Measurements from ENCODE around the gene SRP9.
"Not testable (repeated sequence)": the region's sequence is repeated elsewhere in the genome, so short reads cannot be mapped to it uniquely, and the experiment has no call there.

Gene SRP9

DNA sequence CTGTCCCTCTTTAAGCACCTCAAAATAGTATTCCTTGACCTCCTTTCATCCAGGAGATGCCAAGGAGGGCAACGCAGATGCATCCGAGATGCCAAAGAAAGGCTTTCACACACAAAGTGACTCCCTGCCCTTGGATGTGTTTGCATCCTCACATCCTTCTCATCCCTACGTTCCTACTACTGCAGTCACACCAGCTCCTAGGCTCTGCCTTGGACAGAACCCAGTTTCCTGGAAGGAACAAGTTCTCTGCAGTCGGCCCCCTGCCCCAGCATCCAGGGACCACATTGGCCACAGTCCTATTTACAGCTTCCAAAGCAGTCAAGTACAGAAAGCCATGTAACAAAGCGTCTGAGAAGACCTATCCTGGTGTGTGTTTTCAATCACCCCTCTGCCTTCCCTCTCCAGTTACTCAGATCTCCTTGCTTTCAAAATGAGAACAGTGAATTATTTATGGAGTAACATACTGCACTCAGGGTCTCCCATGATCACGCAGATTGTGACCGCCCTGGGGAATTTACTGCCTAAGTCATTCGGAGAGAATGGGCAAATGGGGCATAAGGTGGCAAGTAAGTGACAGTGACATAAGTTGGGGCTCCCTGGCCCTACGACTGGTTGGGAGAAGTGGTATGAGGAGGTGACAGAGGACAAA is 21.8 kb upstream of the SRP9 start:
- no peak overlapping the region for H2AFZ ChIP-seq (ENCODE audit: low read depth, low read length)
- no peak overlapping the region for H3K4me2 ChIP-seq (ENCODE audit: insufficient read depth, low read length)

DNA sequence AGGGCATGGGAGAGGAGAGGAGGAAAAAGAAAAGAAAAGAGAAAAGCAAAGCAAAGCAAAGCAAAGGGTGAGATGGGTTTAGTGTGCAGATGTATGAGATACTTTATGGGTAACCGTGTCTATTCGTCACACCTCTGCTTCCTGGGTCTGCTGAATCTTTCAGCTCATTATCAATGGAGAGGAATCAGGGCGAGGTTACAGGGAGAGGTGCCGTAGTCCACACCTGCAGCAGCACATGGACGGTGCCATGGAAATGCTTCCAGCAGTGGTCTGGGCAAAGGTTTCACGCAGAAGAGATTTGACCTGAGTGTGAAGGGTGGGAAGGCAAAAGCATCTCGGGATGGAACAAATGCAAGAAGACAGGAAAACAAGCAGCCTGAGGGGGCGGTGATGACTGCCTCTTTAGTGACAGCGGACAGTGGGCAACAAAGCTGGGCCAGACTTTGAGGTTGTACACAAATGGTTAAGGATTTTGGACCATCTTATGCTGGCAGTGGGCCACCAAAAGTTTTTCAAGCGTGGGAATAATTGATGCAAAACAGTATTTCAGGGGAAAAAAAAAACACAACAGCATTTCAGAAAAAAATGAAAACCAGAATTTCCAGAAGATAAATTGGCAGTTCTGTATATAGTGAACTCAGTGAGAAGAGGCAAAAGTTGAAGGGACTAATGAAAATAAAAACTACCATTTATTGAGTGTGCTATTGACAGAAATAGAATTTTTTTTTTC is 19.5 kb upstream of the SRP9 start:
- H3K4me3 ChIP-seq (ENCODE audit: low read depth in 1 of 2, low read length in 2 of 2) = no peak overlapping the region
- TF ChIP-seq, protein P1, sequence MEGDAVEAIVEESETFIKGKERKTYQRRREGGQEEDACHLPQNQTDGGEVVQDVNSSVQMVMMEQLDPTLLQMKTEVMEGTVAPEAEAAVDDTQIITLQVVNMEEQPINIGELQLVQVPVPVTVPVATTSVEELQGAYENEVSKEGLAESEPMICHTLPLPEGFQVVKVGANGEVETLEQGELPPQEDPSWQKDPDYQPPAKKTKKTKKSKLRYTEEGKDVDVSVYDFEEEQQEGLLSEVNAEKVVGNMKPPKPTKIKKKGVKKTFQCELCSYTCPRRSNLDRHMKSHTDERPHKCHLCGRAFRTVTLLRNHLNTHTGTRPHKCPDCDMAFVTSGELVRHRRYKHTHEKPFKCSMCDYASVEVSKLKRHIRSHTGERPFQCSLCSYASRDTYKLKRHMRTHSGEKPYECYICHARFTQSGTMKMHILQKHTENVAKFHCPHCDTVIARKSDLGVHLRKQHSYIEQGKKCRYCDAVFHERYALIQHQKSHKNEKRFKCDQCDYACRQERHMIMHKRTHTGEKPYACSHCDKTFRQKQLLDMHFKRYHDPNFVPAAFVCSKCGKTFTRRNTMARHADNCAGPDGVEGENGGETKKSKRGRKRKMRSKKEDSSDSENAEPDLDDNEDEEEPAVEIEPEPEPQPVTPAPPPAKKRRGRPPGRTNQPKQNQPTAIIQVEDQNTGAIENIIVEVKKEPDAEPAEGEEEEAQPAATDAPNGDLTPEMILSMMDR (IDR thresholded peaks at IDR 0.05; ENCODE audit: borderline replicate concordance, extremely low read depth, low read length, poor library complexity, severe bottlenecking) = no peak
- no peak for TF ChIP-seq EZH2 (IDR thresholded peaks at IDR 0.05; ENCODE audit: borderline replicate concordance, low read depth, low read length, severe bottlenecking)
- peaks cover 3% of the 10 kb centered on the region for H3K27me3 ChIP-seq (ENCODE audit: insufficient read depth, low read length, poor library complexity)
- no peak overlapping the region for H2AFZ ChIP-seq (ENCODE audit: low read depth, low read length)
- no peaks in the 10 kb centered on the region for H3K36me3 ChIP-seq (ENCODE audit: insufficient read depth, low read length)
- no peak for DNase-seq
- H3K27ac ChIP-seq (ENCODE audit: low read length) = no peak overlapping the region
- ATAC-seq (ENCODE audit: insufficient read depth, low read depth) = no peak
- no peaks in the 10 kb centered on the region for H3K4me1 ChIP-seq (ENCODE audit: insufficient read depth, low read length)
- no peaks in the 10 kb centered on the region for H4K20me1 ChIP-seq (ENCODE audit: insufficient read depth, low read length)
- H3K79me2 ChIP-seq (ENCODE audit: insufficient read depth, low read length) = no peaks in the 10 kb centered on the region
- H3K9ac ChIP-seq (ENCODE audit: low read depth, low read length) = no peak overlapping the region
- no peaks in the 10 kb centered on the region for H3K9me3 ChIP-seq (ENCODE audit: insufficient read depth, low read length, severe bottlenecking)
- no peak overlapping the region for H3K4me2 ChIP-seq (ENCODE audit: insufficient read depth, low read length)

More for the DNA sequence above, 21.8 kb upstream of the SRP9 start:
- H3K27ac ChIP-seq (ENCODE audit: low read length) = no peak overlapping the region
- DNase-seq (no peak), ATAC-seq (ENCODE audit: insufficient read depth, low read depth) (no peak)
- no peak overlapping the region for H3K9ac ChIP-seq (ENCODE audit: low read depth, low read length)
- H3K79me2 ChIP-seq (ENCODE audit: insufficient read depth, low read length) = no peaks in the 10 kb centered on the region
- no peaks in the 10 kb centered on the region for H3K4me1 ChIP-seq (ENCODE audit: insufficient read depth, low read length)
- TF ChIP-seq EZH2 (IDR thresholded peaks at IDR 0.05; ENCODE audit: borderline replicate concordance, low read depth, low read length, severe bottlenecking) = no peak
- H3K9me3 ChIP-seq (ENCODE audit: insufficient read depth, low read length, severe bottlenecking) = no peaks in the 10 kb centered on the region
- no peaks in the 10 kb centered on the region for H3K36me3 ChIP-seq (ENCODE audit: insufficient read depth, low read length)
- H3K4me3 ChIP-seq (ENCODE audit: low read depth in 1 of 2, low read length in 2 of 2) = no peak overlapping the region
- H3K27me3 ChIP-seq (ENCODE audit: insufficient read depth, low read length, poor library complexity) = peaks cover 3% of the 10 kb centered on the region
- H4K20me1 ChIP-seq (ENCODE audit: insufficient read depth, low read length) = no peaks in the 10 kb centered on the region

DNA sequence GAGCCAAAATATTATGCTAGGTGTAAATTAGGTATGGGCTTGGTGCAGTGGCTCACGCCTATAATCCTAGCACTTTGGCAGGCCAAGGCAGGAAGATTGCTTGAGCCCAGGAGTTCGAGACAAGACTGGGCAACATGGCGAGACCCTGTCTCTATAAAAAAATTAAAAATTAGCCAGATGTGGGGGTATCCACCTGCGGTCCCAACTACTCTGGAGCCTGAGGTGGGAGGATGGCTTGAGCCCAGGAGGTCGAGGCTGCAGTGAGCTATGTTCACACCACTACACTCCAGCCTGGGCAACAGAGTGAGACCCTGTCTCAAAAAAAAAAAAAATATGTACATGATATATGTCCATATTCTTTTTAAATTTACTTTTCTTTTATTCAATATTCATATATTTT is 17.7 kb upstream of the SRP9 start:
- not testable (repeated sequence) for H3K27me3 ChIP-seq (ENCODE audit: insufficient read depth, low read length, poor library complexity); H3K4me3 ChIP-seq (ENCODE audit: low read depth in 1 of 2, low read length in 2 of 2); ATAC-seq (ENCODE audit: insufficient read depth, low read depth); DNase-seq; H4K20me1 ChIP-seq (ENCODE audit: insufficient read depth, low read length); H3K4me2 ChIP-seq (ENCODE audit: insufficient read depth, low read length); H3K9me3 ChIP-seq (ENCODE audit: insufficient read depth, low read length, severe bottlenecking); H3K4me1 ChIP-seq (ENCODE audit: insufficient read depth, low read length); H3K36me3 ChIP-seq (ENCODE audit: insufficient read depth, low read length); H3K79me2 ChIP-seq (ENCODE audit: insufficient read depth, low read length); H3K9ac ChIP-seq (ENCODE audit: low read depth, low read length); H3K27ac ChIP-seq (ENCODE audit: low read length); H2AFZ ChIP-seq (ENCODE audit: low read depth, low read length)

DNA sequence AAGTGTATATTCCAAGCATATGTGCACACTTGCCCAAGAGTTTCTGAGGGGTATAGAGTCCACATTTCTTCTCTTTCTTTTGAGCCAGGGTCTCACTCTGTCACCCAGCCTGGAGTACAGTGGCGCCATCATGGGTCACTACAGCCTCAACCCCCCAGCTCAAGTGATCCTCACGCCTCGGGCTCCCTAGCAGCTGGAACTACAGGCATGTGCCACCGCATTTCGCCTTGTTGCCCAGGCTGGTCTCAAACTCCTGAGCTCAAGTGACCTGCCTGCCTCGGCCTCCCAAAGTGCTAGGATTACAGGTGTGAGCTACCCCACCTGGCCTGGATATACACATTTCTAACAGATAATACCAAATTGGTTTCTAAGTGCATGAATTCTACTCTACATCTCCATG is 17.1 kb upstream of the SRP9 start:
- Histone ChIP-seq H3K9ac (ENCODE audit: low read depth, low read length) (no peak overlapping the region), H3K4me1 (ENCODE audit: insufficient read depth, low read length) (no peaks in the 10 kb centered on the region), H3K4me3 (ENCODE audit: low read depth in 1 of 2, low read length in 2 of 2) (no peak overlapping the region), H2AFZ (ENCODE audit: low read depth, low read length) (no peak overlapping the region), H3K27me3 (ENCODE audit: insufficient read depth, low read length, poor library complexity) (peaks cover 3% of the 10 kb centered on the region), H3K27ac (ENCODE audit: low read length) (no peak overlapping the region), H3K36me3 (ENCODE audit: insufficient read depth, low read length) (no peaks in the 10 kb centered on the region), H3K79me2 (ENCODE audit: insufficient read depth, low read length) (no peaks in the 10 kb centered on the region), H3K4me2 (ENCODE audit: insufficient read depth, low read length) (no peak overlapping the region), H3K9me3 (ENCODE audit: insufficient read depth, low read length, severe bottlenecking) (no peaks in the 10 kb centered on the region), H4K20me1 (ENCODE audit: insufficient read depth, low read length) (no peaks in the 10 kb centered on the region)
- TF ChIP-seq EZH2 (IDR thresholded peaks at IDR 0.05; ENCODE audit: borderline replicate concordance, low read depth, low read length, severe bottlenecking) = no peak
- TF ChIP-seq, protein P1 (IDR thresholded peaks at IDR 0.05; ENCODE audit: borderline replicate concordance, extremely low read depth, low read length, poor library complexity, severe bottlenecking) = no peak
- no peak for ATAC-seq (ENCODE audit: insufficient read depth, low read depth)
- no peak for DNase-seq

DNA sequence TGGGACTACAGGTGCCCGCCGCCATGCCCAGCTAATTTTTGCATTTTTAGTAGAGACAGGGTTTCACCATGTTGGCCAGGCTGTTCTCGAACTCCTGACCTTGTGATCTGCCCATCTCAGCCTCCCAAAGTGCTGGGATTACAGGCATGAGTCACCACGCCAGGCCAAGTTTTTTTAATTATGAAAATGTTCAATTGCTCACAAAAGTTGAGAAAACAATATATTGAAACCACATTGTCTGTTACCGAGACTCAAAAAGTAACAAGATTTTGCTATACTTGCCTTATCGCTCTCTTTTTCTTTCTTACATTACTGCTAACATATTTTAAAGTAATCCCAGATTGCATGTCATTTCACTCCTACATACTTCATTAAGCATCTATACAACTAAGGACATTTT is 16.2 kb upstream of the SRP9 start:
- not testable (repeated sequence) for H2AFZ ChIP-seq (ENCODE audit: low read depth, low read length); H3K27me3 ChIP-seq (ENCODE audit: insufficient read depth, low read length, poor library complexity); H3K9me3 ChIP-seq (ENCODE audit: insufficient read depth, low read length, severe bottlenecking); H4K20me1 ChIP-seq (ENCODE audit: insufficient read depth, low read length); H3K27ac ChIP-seq (ENCODE audit: low read length); H3K4me1 ChIP-seq (ENCODE audit: insufficient read depth, low read length); H3K4me3 ChIP-seq (ENCODE audit: low read depth in 1 of 2, low read length in 2 of 2); DNase-seq; H3K36me3 ChIP-seq (ENCODE audit: insufficient read depth, low read length); H3K9ac ChIP-seq (ENCODE audit: low read depth, low read length); H3K4me2 ChIP-seq (ENCODE audit: insufficient read depth, low read length); H3K79me2 ChIP-seq (ENCODE audit: insufficient read depth, low read length); ATAC-seq (ENCODE audit: insufficient read depth, low read depth)
